MCF 10A (cell line): ENCODE results near the gene SLC35A1. TPM values are rescaled to one million over a fixed set of nuclear protein-coding genes. Genes with fewer than 3 reads are reported as not detected.
A peak's percentile ranks its signal among the peaks of the same experiment; 100 is the strongest.

Experiments
- BruUV-seq: library from RNA; stranded (reverse); fragments of 400-500 nt; replicated peaks from 2 replicates; lab custom pipeline; 2021; lab: Mats Ljungman, UMichigan
- CTCF ChIA-PET: fragments of 300-600 bp; sonication (Branson Sonifier 250); formaldehyde crosslinking; extraction: SDS; loops from one replicate; lab custom pipeline; 2021; ENCODE audit warnings: antibody characterized with exemption, inconsistent platforms; lab: Yijun Ruan, JAX
- POLR2A ChIA-PET: fragments of 300-600, 350-650 bp; sonication (Branson Sonifier 250); formaldehyde crosslinking; extraction: SDS; loops from one replicate; lab custom pipeline; 2020; ENCODE audit warnings: antibody characterized with exemption, inconsistent platforms; lab: Yijun Ruan, JAX
- DNase-seq: peaks from one replicate; pipeline ENCODE4 v3.0.0-alpha.2; 2018; ENCODE audit not compliant: unreplicated experiment
- H3K27ac Mint-ChIP-seq: one replicate; pipeline ENCODE4 v1.8.0; 2022; ENCODE audit warnings: mild to moderate bottlenecking, low read depth, mixed read lengths; ENCODE audit not compliant: unreplicated experiment
- H3K27me3 Mint-ChIP-seq: one replicate; pipeline ENCODE4 v1.8.0; 2022; ENCODE audit warnings: mixed read lengths; ENCODE audit not compliant: insufficient read depth, unreplicated experiment
- H3K36me3 Mint-ChIP-seq: one replicate; pipeline ENCODE4 v1.8.0; 2022; ENCODE audit warnings: mild to moderate bottlenecking, moderate library complexity, mixed read lengths; ENCODE audit not compliant: insufficient read depth, unreplicated experiment
- H3K4me1 Mint-ChIP-seq: one replicate; pipeline ENCODE4 v1.8.0; 2022; ENCODE audit warnings: mixed read lengths; ENCODE audit not compliant: insufficient read depth, unreplicated experiment
- H3K4me3 Mint-ChIP-seq: one replicate; pipeline ENCODE4 v1.8.0; 2022; ENCODE audit warnings: mild to moderate bottlenecking, moderate library complexity, mixed read lengths; ENCODE audit not compliant: unreplicated experiment
- H3K9me3 Mint-ChIP-seq: one replicate; pipeline ENCODE4 v1.8.0; 2022; ENCODE audit warnings: mixed read lengths; ENCODE audit not compliant: unreplicated experiment
- intact Hi-C: fragments of 100-400 bp; cut with micrococcal nuclease; formaldehyde crosslinking; loops from 2 replicates; pipeline ENCODE4 v1.14.1; 2022
- total RNA-seq: library from RNA; stranded (reverse); gene quantifications from 2 replicates; pipeline ENCODE4 v1.2.3, GENCODE V29; 2022
- TF ChIP-seq, protein P1 (sequence below): fragments of 200-600 bp; IDR thresholded peaks from one replicate; pipeline ENCODE4 v1.8.0; 2022; ENCODE audit warnings: antibody characterized with exemption, mild to moderate bottlenecking; ENCODE audit not compliant: unreplicated experiment

SLC35A1 gene
- total RNA-seq, 1 experiment from 2014 or later: 10.3 TPM

DNA sequence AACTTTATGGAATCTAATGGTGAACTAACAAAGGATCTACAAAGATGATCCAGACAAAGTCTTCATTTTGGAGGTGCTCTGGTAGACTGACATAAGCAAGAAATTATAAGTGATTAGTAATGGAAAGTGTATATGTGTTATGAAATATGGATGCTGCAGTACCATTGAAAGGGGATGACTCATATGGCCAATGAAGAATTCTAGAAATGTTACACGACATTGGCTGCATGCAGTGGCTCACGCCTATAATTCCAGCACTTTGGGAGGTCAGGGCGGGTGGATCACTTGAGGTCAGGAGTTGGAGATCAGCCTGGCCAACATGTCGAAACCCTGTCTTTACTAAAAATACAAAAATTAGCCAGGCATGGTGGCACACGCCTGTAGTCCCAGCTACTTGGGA, 41.5 kb upstream of the SLC35A1 start:
- TF ChIP-seq, protein P1, sequence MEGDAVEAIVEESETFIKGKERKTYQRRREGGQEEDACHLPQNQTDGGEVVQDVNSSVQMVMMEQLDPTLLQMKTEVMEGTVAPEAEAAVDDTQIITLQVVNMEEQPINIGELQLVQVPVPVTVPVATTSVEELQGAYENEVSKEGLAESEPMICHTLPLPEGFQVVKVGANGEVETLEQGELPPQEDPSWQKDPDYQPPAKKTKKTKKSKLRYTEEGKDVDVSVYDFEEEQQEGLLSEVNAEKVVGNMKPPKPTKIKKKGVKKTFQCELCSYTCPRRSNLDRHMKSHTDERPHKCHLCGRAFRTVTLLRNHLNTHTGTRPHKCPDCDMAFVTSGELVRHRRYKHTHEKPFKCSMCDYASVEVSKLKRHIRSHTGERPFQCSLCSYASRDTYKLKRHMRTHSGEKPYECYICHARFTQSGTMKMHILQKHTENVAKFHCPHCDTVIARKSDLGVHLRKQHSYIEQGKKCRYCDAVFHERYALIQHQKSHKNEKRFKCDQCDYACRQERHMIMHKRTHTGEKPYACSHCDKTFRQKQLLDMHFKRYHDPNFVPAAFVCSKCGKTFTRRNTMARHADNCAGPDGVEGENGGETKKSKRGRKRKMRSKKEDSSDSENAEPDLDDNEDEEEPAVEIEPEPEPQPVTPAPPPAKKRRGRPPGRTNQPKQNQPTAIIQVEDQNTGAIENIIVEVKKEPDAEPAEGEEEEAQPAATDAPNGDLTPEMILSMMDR: no peak
- Mint-ChIP-seq H3K4me1 (peaks cover 5% of the 10 kb centered on the region), H3K9me3 (no peaks in the 10 kb centered on the region), H3K27ac (no peak overlapping the region), H3K27me3 (peaks cover 26% of the 10 kb centered on the region), H3K36me3 (no peaks in the 10 kb centered on the region), H3K4me3 (no peak overlapping the region)
- intact Hi-C loops: no loop called here
- BruUV-seq: no TSS peak
- ChIA-PET CTCF (no interaction called here), POLR2A (interaction anchor here (1.0 kb wide), 1 partner anchor 43 kb away, joined by 3 read pairs; no protein-coding TSS in a partner anchor)
- peak; percentile 45 for DNase-seq

DNA sequence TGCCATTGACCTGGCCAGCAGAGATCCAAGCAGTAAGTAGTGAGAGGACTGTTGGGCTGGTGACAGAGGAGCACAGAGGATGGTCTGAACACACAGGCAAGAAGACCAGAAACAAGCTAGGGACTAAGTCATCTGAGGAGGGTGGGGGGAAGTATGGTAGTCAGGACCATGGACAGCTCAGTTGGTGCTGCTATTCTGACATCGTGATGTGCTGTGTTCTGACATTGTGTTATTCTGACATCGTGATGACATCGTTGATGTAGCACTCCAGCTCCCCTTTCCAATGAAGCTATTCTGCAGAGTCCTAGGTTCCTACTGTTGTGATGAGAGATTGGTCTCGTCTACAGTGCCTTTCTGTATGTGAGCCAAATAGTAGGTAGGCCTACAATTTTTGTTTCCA, 36.3 kb upstream of the SLC35A1 start:
- H3K9me3 Mint-ChIP-seq: no peaks in the 10 kb centered on the region
- intact Hi-C loops: no loop called here
- ChIA-PET POLR2A (interaction anchor here (0.6 kb wide), 1 partner anchor 32 kb away, joined by 4 read pairs; no protein-coding TSS in a partner anchor), CTCF (interaction anchor here (0.6 to 1.1 kb wide), 2 partner anchors 339 to 494 kb away, joined by 4 to 5 read pairs; no protein-coding TSS in a partner anchor)
- no peak overlapping the region for H3K4me3 Mint-ChIP-seq
- peak; percentile 72 for DNase-seq
- H3K27me3 Mint-ChIP-seq: peaks cover 23% of the 10 kb centered on the region
- H3K36me3 Mint-ChIP-seq: no peaks in the 10 kb centered on the region
- peaks cover under 1% of the 10 kb centered on the region for H3K4me1 Mint-ChIP-seq
- H3K27ac Mint-ChIP-seq: no peak overlapping the region
- no TSS peak for BruUV-seq
- TF ChIP-seq, protein P1: no peak

DNA sequence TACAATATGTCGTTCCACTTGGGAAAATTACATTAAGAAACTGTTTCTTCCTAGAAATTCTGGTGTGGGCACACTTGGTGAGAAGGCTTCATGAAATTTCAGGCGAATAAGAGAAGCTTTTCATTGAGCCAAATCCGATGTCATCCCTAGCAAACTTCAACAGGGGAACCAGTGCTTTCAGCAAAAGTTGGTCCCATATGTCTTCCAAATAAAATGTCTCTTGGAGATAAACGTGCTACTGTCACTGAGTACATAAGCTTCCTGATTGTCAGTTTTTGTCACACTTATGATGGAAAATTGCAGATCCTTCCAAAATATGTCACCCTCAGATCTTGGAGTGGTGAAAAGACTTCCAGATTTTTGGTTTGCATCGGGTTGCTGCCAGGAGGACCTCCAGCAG, 31.1 kb upstream of the SLC35A1 start:
- Mint-ChIP-seq H3K27me3 (peaks cover 46% of the 10 kb centered on the region), H3K4me3 (no peak overlapping the region), H3K4me1 (no peaks in the 10 kb centered on the region), H3K36me3 (no peaks in the 10 kb centered on the region), H3K27ac (no peak overlapping the region), H3K9me3 (no peaks in the 10 kb centered on the region)
- POLR2A ChIA-PET: interaction anchor here (1.4 kb wide), 1 partner anchor 12 kb away, joined by 5 read pairs; no protein-coding TSS in a partner anchor
- intact Hi-C loops: no loop called here
- CTCF ChIA-PET: no interaction called here
- TF ChIP-seq, protein P1: no peak
- no TSS peak for BruUV-seq
- no peak for DNase-seq

DNA sequence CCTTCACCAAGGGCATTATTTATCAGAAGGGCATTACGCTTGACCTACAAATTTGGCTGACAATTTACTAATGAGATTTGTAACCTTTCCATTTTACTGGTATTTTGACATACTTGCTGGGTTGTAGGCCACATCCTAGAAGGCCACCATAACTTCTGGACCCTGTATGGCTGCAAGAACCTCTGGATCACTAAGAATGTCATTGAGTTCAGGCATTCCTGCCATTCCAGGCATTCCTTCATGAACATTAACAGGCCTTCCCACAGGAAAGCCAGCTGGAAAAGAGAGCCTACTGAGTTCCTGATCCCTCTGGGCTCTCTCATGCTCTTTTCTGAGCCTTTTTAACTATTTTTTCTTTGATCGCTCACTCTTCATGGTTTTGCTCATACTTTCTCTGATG, 28.4 kb upstream of the SLC35A1 start:
- POLR2A ChIA-PET: no interaction called here
- DNase-seq: no peak
- Mint-ChIP-seq H3K4me1 (no peaks in the 10 kb centered on the region), H3K27ac (no peak overlapping the region), H3K9me3 (no peaks in the 10 kb centered on the region), H3K4me3 (no peak overlapping the region), H3K36me3 (no peaks in the 10 kb centered on the region), H3K27me3 (peaks cover 56% of the 10 kb centered on the region)
- intact Hi-C loops: no loop called here
- TF ChIP-seq, protein P1: no peak
- no TSS peak for BruUV-seq
- CTCF ChIA-PET: interaction anchor here (1.0 kb wide), 1 partner anchor 21 kb away, joined by 3 read pairs; no protein-coding TSS in a partner anchor
